GM18498 (cell line): Measurements from ENCODE around the gene TTC27.
"Not testable (repeated sequence)": the region's sequence is repeated elsewhere in the genome, so short reads cannot be mapped to it uniquely, and the experiment has no call there.

ENCODE experiments used
- ATAC-seq: cut with Tn5 transposase; IDR thresholded peaks from one replicate; pipeline ENCODE4 v1.9.1; 2021; ENCODE audit warnings: mild to moderate bottlenecking, moderate library complexity; ENCODE audit not compliant: unreplicated experiment

The TTC27 gene

DNA sequence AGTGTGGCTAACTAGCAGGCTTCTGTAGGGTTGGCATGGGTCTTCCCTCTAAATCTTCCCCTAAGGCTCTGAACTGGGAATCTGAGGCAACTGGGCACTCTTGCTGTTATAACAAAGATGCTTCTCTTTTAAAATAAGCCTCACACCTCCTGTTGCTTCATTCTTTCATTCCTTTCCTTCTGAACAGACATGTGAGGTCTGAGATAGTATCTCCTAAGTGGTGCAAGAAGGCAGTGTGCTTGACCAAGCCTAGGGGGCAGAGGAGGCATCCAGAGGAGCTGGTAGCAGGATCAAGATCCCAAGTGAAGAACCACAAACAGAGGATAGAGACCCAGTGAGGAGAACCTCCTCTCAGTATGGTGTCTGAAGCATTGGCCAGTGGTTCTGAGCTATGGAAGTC lies 90.9 kb downstream of the TTC27 start:
- no peak for ATAC-seq

GRCh38 chr2:32719430-32719829 lies 91.6 kb downstream of the TTC27 start:
- ATAC-seq: no peak

GRCh38 chr2:32719933-32720716 lies 92.3 kb downstream of the TTC27 start:
- ATAC-seq: no peak

GRCh38 chr2:32720771-32721170 lies 92.9 kb downstream of the TTC27 start:
- no peak for ATAC-seq

- no peak for ATAC-seq
Observed at GRCh38 chr2:32721376-32721775, 93.5 kb downstream of the TTC27 start.

GRCh38 chr2:32723467-32724079 lies 95.7 kb downstream of the TTC27 start:
- ATAC-seq: no peak

GRCh38 chr2:32726678-32727077 lies 98.8 kb downstream of the TTC27 start:
- ATAC-seq: not testable (repeated sequence)

DNA sequence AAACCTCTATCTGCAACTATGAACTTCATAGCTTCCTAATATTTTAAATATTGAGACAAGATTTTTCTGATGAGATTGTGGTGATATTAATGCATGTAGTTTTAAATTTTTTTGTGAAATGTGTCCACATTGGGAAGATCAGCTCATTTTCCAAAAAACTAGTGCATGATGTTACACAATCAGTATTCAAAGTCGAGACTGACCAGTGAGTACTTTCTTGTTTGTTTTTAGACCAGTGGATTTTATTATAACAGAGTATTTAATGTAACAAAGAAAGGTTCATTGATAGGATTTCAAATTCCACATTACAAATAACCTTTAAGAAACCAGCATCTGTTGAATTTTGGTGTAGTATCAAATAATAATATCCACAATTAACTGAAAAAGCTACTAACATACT lies 99.3 kb downstream of the TTC27 start:
- ATAC-seq: no peak

DNA sequence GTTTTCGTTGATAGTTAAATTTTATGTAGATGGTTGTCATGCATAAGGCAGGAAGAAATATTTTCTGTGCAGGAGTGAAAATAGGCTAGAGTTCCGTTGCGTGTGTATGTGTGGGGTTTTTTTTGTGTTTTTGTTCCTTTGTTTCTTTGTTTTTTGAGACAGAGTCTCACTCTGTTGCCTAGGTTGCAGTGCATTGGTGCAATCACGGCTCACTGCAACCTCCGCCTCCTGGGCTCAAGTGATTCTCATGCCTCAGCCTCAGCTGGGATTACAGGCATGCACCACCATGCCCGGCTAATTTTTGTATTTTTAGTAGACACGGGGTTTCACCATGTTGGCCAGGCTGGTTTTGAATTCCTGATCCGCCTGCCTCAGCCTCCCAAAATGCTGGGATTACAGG lies 103.1 kb downstream of the TTC27 start:
- not testable (repeated sequence) for ATAC-seq

DNA sequence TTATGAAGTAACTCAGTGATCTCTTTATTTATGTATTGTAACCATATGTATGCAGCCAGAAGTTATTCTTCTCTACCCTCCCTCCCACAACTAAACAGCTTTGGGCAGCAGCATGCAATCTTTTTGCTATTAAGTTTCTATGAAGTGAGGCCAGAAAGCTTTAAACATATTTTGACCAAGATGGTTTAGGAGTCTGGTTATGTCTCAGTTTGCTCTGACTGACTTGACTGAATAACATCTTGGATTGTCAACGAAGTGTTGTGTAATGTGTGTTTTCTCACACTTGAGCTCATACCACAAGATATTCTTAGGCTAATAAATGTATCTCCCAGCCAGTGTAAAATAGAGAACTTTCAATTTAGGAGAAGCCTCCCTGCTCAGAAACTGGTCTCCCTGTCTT lies 104.3 kb downstream of the TTC27 start:
- no peak for ATAC-seq

- ATAC-seq: no peak
Observed at GRCh38 chr2:32732912-32733472, 105.1 kb downstream of the TTC27 start.

DNA sequence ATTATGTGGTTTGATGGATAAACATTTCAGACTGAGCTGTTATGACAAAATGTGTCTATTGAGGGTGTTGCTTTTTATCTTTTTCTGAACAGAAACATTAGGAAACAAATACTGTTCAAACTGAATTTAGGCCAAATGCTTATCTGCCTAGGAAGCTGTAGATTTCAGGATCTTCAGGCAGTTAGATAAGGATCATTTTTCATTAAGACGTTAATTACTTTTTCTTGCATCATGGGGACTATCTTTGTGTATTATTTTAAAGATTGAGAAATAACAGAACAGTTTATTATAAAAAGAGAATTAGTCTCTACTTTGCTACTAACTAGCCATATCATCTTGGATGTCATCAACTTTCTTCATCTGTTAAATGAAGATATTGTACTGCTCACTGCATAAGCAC lies 107.5 kb downstream of the TTC27 start:
- no peak for ATAC-seq

DNA sequence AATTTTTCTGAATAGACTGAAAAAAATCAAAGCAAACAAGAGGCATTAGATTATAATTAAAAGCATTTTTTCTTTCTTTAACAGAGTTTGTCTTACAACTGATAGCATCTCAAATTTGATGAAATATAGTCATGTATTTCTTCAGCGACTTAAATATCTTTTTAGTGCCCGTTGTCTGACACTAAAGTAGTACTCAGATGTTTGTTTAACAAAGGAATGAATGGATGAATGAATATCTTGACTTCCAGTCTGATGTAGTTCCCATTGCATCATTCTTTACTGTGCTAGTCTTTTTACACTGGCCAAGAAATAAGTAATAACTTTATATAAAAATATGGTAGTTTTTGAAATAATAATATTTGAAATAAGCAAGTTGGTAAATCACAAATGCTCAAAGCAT lies 111.1 kb downstream of the TTC27 start:
- no peak for ATAC-seq

GRCh38 chr2:32739664-32740063 lies 111.8 kb downstream of the TTC27 start:
- no peak for ATAC-seq

- no peak for ATAC-seq
Observed at GRCh38 chr2:32741575-32741974, 113.7 kb downstream of the TTC27 start.

DNA sequence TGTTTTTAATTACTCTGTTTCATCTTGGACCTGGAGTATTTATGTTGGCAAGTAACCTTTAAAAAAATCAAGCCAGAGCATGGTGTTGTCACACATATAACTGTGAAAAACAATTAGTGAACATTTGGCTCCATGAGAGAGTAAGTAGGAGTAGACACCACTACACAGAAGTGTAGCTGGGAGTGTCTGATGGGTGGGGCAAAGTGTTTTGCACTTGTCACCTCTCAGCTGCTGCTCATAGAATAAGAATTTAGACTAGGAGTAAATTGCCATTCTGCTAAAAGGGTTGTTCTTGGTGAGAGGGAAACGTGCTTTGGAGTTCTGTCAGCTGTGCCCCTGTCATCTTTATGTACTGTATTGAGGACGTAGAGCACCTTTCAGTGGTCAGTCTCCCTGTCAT lies 114.5 kb downstream of the TTC27 start:
- no peak for ATAC-seq

- peak; percentile 64 for ATAC-seq
Observed at GRCh38 chr2:32743480-32744236, 115.8 kb downstream of the TTC27 start.

- ATAC-seq: no peak
Observed at GRCh38 chr2:32745191-32745590, 117.3 kb downstream of the TTC27 start.

- ATAC-seq: no peak
Observed at GRCh38 chr2:32745675-32746074, 117.8 kb downstream of the TTC27 start.

DNA sequence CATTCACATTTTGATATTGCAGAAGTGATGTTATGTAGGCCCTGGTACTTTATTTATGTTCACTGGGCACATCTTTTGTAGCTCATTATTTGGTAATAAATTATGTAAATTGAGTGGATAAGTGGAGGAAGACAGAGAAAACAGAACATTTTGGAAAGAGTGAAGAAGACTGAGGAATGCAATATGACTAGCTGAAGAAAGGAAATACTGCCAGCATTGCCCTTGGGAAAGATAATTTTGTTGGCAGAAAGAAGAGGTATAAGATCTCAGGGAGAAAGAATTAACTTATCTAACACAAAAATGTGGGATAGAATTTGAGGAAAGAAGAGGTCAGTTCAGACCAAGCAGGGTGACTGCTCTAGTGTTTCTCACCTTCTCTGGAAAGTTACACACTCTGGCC lies 118.8 kb downstream of the TTC27 start:
- no peak for ATAC-seq

GRCh38 chr2:32748158-32748557 lies 120.3 kb downstream of the TTC27 start:
- ATAC-seq: no peak

DNA sequence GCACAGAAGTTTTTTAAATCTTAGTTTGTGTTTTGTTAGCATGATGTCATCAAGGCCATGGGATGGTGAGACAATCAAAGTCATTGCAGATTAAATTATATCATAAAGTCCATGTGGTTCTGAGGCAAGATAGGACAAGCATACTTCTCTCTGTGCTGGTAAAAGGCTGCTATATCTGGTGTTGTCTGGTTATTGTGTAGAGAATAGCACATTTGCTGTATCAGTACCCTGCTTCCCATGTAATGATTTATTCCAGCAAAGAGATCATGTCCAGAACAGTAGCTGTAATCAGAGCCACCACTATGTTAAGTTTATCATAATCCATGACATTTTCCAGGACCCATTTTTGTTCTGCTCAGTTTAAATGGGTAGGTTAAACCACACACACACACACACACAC lies 123.0 kb downstream of the TTC27 start:
- ATAC-seq: no peak
